ENCODE results near the gene CDCA5.

The CDCA5 gene, protein sequence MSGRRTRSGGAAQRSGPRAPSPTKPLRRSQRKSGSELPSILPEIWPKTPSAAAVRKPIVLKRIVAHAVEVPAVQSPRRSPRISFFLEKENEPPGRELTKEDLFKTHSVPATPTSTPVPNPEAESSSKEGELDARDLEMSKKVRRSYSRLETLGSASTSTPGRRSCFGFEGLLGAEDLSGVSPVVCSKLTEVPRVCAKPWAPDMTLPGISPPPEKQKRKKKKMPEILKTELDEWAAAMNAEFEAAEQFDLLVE

DNA sequence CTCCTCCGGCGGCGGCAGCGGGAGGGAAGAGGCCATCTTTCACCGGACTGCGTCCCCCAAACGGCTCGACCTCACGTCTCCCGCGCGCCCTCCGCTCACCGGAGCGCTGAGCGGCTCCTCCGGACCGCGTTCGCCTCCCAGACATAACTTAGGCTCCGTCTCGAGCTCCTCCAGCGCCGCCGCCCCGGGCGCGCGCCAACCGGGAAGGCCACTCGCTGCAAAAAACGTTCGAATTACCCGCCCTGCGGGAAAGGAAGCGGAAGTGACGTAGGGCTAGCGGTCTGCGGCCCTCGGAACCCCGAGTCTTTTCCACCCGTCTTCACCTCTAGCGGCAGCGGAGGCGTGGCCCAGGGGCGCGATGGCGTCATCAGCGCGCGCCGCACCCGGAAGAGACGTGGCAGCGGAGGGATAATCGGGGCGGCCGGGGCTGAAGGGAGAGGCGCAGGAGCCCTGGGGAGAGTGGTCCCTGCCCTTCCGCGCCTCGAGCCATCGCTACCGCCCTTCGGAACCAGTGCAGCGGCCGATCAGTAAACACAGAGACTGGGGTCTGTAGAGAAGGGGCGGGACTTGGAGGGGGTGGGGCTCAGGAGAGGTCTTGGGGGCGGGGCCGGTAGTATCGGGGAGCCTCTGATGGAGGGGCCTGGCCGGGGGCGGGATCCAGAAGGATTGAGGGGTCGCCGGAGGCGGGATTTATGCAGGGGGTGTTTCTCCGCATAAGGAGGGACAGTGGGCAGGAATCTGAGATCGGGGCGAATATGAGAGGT, at the start of gene CDCA5, which contains the start of gene ZFPL1:
TSS of gene CDCA5 (minus strand) at position 207 of the 764 bp plus-strand sequence. CDS start at position 145, 62 bp downstream.
TSS of gene ZFPL1 (plus strand) at position 389 of the 764 bp plus-strand sequence. CDS start 477 bp downstream, outside the sequence.
- in situ Hi-C loops (cut with HindIII; ENCODE audit: low pct_unique_long_range_greater_than_20kb, low sequenced_read_pairs): no loop called here
- peak; percentile 99 for DNase-seq (ENCODE audit: low read depth in 1 of 2, low spot score in 1 of 2)
- TF ChIP-seq JUND (IDR thresholded peaks at IDR 0.05; ENCODE audit: low read depth): no peak

DNA sequence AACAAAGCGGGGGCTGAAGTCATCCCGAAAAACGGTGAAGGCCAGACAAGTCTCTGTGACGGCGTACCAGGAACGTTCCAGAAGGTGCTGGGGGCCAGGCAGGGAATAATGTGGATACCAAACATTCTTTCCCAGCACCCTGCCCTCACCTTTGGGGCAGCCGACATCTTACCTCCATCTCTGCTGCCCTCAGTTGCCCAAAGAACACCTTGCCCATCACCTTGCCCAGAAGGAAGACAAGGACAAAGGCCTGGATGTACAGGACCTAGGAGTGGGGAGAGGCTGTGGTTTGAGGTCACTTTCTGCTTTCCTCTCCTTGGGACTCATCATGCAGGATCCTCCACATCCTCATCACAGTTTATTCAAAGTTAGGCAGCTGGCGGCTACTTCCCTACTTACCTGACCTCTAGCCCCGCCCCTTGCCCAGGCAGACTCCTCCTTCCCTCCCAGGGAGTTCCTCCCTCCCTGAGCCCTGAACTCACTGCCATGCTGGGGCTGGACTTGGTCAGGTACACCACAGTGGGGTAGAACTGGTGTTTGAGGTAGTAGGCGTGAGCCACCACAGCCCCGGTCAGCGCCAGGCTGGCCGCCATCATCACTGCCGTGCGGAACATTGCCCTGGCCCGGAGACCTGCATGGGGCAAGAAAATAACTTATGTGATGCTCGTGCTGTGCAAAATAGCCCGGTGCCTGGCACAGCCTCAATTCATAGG, 49.3 kb upstream of the CDCA5 start:
- peak; percentile 78 to 92 for DNase-seq (ENCODE audit: low read depth in 1 of 2, low spot score in 1 of 2)
- in situ Hi-C loops (cut with HindIII; ENCODE audit: low pct_unique_long_range_greater_than_20kb, low sequenced_read_pairs): no loop called here

DNA sequence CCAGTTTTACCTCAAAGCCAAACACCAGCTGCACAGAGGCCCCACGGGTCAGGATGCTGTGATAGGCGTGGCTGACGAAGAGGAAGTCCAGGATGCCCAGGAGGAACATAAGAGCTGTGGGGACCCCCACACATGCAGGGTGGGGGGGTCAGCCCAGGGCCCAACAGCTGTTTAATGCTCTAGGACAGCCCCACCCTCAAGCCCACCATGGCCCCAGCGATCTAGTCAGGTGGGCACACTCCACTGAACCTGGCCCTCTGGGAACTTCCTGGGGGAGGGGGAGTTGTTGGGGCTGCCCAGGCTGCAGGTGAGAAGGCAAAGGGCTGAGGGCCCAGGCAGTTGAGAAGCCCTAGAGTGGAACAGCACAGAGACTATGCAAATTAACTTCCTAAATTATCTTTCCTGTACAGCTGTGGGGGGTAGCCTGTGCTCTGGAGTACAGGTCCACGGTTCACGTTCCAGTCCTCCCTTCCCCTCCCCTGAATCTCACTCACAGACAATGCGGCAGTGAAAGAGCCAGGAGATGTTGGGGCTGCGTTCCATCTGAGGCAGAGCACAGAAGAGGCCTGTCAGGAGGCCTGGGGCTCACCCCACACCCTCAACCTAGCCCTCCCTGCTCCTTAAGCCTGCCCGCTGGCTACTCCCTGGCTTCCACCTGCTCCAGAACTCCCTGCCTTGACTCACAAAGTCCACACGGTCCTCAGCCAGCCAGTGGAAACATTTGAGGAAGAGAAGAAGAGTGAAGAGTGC, 48.6 kb upstream of the CDCA5 start:
- DNase-seq (ENCODE audit: low read depth in 1 of 2, low spot score in 1 of 2): no peak
- TF ChIP-seq JUND (IDR thresholded peaks at IDR 0.05; ENCODE audit: low read depth): no peak
- in situ Hi-C loops (cut with HindIII; ENCODE audit: low pct_unique_long_range_greater_than_20kb, low sequenced_read_pairs): no loop called here

More for the DNA sequence above, 49.3 kb upstream of the CDCA5 start:
- TF ChIP-seq JUND (IDR thresholded peaks at IDR 0.05; ENCODE audit: low read depth): no peak

- in situ Hi-C loops (cut with HindIII; ENCODE audit: low pct_unique_long_range_greater_than_20kb, low sequenced_read_pairs): no loop called here
- TF ChIP-seq JUND (IDR thresholded peaks at IDR 0.05; ENCODE audit: low read depth): no peak
Measured at GRCh38 chr11:65131895-65132237, 48.0 kb upstream of the CDCA5 start.

DNA sequence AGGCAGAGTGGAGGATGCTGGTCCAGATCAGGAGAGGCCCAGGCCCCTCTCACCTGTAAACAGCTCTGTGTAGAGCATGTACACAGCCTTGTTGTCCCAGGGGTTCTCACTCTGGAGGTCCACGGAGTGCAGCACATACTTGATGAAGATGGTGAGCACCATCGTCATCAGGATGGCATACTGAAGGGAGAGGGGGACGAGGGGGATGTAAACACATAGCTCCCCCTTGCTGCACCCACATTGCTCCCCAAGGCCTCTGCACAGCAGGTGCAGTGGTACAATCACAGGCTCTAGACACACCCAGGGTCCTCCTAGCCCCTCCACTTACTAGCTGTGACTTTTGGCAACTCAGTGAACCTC, 47.6 kb upstream of the CDCA5 start:
- in situ Hi-C loops (cut with HindIII; ENCODE audit: low pct_unique_long_range_greater_than_20kb, low sequenced_read_pairs): no loop called here
- no peak for DNase-seq (ENCODE audit: low read depth in 1 of 2, low spot score in 1 of 2)
- no peak for TF ChIP-seq JUND (IDR thresholded peaks at IDR 0.05; ENCODE audit: low read depth)

More at GRCh38 chr11:65131895-65132237, 48.0 kb upstream of the CDCA5 start:
- DNase-seq (ENCODE audit: low read depth in 1 of 2, low spot score in 1 of 2): no peak

DNA sequence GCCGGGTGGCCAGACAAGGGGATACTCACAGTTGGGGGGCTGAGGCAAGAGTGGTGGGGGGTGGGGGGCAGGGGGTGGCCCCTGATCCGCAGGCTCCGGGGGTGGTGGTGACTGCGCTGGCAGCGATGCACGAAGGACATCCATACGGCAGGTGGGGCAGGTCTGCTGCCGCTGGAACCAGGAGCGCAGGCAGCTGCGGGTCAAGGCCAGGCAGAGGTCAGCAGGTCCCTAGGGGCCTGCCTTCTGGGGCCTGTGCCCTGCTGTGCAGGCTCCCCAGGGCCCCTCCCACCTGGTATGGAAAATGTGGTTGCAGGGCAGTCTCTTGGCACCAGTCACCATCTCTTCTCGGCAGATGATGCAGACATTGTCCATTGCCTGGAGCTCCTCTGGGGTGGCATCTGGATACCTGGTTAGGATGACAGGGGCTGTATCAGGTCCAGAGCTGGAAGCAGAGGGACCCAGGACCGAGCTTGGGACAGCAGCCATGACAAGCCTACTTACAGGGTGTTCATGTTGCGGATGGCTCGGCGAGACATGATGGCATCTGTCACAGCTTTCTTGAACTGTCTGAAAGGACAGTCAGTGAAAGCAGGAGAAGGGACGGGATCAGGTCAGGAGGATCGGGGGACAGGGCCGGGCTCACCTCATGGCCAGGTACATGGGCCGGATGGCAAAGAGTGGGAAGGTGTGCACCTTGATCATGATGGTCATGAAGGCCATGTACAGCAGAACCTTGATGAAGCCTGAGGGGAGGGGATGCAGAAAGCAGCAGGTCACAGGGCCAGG, 47.0 kb upstream of the CDCA5 start:
- no peak for DNase-seq (ENCODE audit: low read depth in 1 of 2, low spot score in 1 of 2)
- TF ChIP-seq JUND (IDR thresholded peaks at IDR 0.05; ENCODE audit: low read depth): no peak
- in situ Hi-C loops (cut with HindIII; ENCODE audit: low pct_unique_long_range_greater_than_20kb, low sequenced_read_pairs): no loop called here

DNA sequence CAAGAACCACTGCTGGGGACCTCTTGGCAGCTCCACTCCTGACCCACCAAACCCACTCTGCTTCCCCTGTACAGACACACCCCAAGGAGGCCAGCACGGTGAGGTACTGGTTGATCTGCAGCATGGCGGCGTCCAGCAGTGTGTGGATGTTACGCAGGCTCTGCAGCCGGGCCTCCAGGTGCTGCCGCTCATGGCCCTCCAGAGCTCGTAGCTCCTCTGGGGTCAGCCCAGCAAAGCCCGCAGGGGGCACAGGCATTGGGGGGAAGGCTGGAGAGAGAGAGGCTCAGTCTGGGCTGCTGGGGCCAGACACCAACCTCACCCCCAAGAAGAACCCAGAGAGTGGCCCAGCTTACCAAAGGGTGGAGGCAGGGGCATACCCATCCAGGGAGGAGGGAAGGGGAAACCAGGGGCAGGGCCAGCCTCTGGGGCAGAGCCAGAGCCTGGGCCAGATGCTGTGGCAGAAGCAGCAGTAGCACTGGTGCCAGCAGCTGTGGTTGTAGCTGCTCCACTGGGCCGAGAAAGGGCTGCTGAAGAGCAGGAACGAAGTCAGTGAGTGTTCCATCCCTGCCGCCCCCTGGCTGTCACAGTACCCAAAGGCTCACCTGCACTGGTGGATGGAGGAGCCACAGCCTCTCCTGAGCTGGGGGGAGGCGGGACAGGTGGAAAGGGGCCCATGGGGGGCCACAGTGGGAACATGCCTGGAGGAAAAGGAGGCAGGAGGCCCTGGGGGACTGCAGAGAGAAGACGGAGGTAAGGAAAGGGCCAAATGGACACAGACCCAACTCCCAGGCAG, 46.0 kb upstream of the CDCA5 start:
- in situ Hi-C loops (cut with HindIII; ENCODE audit: low pct_unique_long_range_greater_than_20kb, low sequenced_read_pairs): no loop called here
- TF ChIP-seq JUND (IDR thresholded peaks at IDR 0.05; ENCODE audit: low read depth): no peak
- DNase-seq (ENCODE audit: low read depth in 1 of 2, low spot score in 1 of 2): no peak

GRCh38 chr11:65128182-65129145, 44.6 kb upstream of the CDCA5 start:
- DNase-seq (ENCODE audit: low read depth in 1 of 2, low spot score in 1 of 2): no peak

DNA sequence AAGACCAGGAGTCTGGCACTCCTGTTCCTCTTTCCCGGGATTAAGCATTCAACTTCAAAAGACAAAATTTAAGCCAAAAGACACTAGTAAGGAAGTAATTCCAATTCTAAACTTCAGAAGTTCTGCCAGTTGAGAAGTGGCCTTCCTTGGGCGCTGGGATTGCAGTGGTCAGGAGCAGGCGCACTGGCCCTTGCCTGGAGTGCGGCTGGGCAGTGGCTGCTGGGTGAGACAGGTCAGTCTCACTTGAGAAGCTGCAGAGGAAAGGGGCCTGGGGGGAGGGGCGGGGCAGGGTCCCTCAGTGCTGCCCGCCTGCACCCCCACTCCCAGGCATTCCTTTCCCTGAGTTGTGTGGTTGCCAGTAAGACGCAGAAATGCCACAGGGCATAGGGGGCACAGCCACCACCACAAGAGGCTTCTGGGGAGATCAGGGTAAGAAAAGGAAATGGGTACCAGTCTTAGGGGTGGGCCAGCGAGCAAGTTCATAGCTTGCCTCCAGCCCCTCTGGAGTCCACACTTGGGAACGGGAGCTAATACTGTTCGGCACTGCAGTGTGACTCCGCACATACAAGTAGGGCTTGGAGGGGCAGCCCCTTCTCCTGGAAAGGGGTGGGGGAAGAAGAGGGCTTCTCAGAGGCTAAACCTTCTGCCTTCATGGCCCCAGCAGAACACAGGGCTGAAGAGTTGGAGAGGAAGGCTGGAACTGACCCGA, 43.8 kb upstream of the CDCA5 start:
- DNase-seq (ENCODE audit: low read depth in 1 of 2, low spot score in 1 of 2): no peak
- in situ Hi-C loops (cut with HindIII; ENCODE audit: low pct_unique_long_range_greater_than_20kb, low sequenced_read_pairs): no loop called here
- no peak for TF ChIP-seq JUND (IDR thresholded peaks at IDR 0.05; ENCODE audit: low read depth)

More at GRCh38 chr11:65128182-65129145, 44.6 kb upstream of the CDCA5 start:
- in situ Hi-C loops (cut with HindIII; ENCODE audit: low pct_unique_long_range_greater_than_20kb, low sequenced_read_pairs): no loop called here
- TF ChIP-seq JUND (IDR thresholded peaks at IDR 0.05; ENCODE audit: low read depth): no peak
